Nephron (organoid): ENCODE results near the gene TSTD1.

Experiments used
- H3K27ac Mint-ChIP-seq, 3 experiments: 2 replicates each; pipeline ENCODE4 v1.8.0; 2020; ENCODE audit warnings: mixed read lengths in 3 of 3, mild to moderate bottlenecking in 2 of 3, moderate library complexity in 1 of 3
- H3K27me3 Mint-ChIP-seq: 2 replicates; pipeline ENCODE4 v1.8.0; 2021; ENCODE audit warnings: low read depth, mild to moderate bottlenecking, moderate library complexity, mixed read lengths
- H3K36me3 Mint-ChIP-seq: 2 replicates; pipeline ENCODE4 v1.8.0; 2020; ENCODE audit warnings: low read depth, mixed read lengths
- H3K4me1 Mint-ChIP-seq: 2 replicates; pipeline ENCODE4 v1.8.0; 2020; ENCODE audit warnings: mixed read lengths
- H3K4me3 Mint-ChIP-seq, 3 experiments: 2 replicates each; pipeline ENCODE4 v1.8.0; 2020; ENCODE audit warnings: mild to moderate bottlenecking in 3 of 3, mixed read lengths in 3 of 3, moderate library complexity in 2 of 3
- H3K9me3 Mint-ChIP-seq: 2 replicates; pipeline ENCODE4 v1.8.0; 2020; ENCODE audit warnings: mixed read lengths
- CTCF ChIP-seq, 3 experiments: fragments of 200-600 bp; sonication (generic); IDR thresholded peaks; one replicate each; pipeline ENCODE4 v1.5.0; 2021; ENCODE audit warnings: antibody characterized with exemption in 3 of 3; ENCODE audit not compliant: unreplicated experiment in 3 of 3

Gene TSTD1

GRCh38 chr1:161052899-161053298, 14.1 kb upstream of the TSTD1 start:
- H3K27ac Mint-ChIP-seq: no peak overlapping the region

GRCh38 chr1:161051219-161051618, 12.5 kb upstream of the TSTD1 start:
- peaks cover 23% of the 10 kb centered on the region for H3K9me3 Mint-ChIP-seq
- H3K27me3 Mint-ChIP-seq: peaks cover 23% of the 10 kb centered on the region
- peaks cover 14% of the 10 kb centered on the region for H3K36me3 Mint-ChIP-seq
- no peak overlapping the region for H3K4me3 Mint-ChIP-seq
- H3K4me1 Mint-ChIP-seq: no peaks in the 10 kb centered on the region
- H3K27ac Mint-ChIP-seq: no peak overlapping the region
- no peak for TF ChIP-seq CTCF (IDR thresholded peaks at IDR 0.05; ENCODE audit: unreplicated experiment in 3 of 3)

More at GRCh38 chr1:161052899-161053298, 14.1 kb upstream of the TSTD1 start:
- no peak for TF ChIP-seq CTCF (IDR thresholded peaks at IDR 0.05; ENCODE audit: unreplicated experiment in 3 of 3)
- Mint-ChIP-seq H3K9me3 (peaks cover 11% of the 10 kb centered on the region), H3K4me3 (no peak overlapping the region), H3K36me3 (peaks cover 9% of the 10 kb centered on the region), H3K27me3 (peaks cover 23% of the 10 kb centered on the region), H3K4me1 (no peaks in the 10 kb centered on the region)

- peaks cover 19% of the 10 kb centered on the region for H3K36me3 Mint-ChIP-seq
- peak overlapping the region; percentile 39 to 69 (median 53) for H3K27ac Mint-ChIP-seq
- peaks cover 27% of the 10 kb centered on the region for H3K27me3 Mint-ChIP-seq
- no peak for TF ChIP-seq CTCF (IDR thresholded peaks at IDR 0.05; ENCODE audit: unreplicated experiment in 3 of 3)
- H3K9me3 Mint-ChIP-seq: peaks cover 27% of the 10 kb centered on the region
- peak overlapping the region; percentile 63 to 76 (median 66) for H3K4me3 Mint-ChIP-seq
- H3K4me1 Mint-ChIP-seq: peaks cover 4% of the 10 kb centered on the region
Measured at GRCh38 chr1:161048949-161049722, 10.4 kb upstream of the TSTD1 start.

- peaks cover 22% of the 10 kb centered on the region for H3K36me3 Mint-ChIP-seq
- peak overlapping the region; percentile 46 to 75 (median 75) for H3K27ac Mint-ChIP-seq
- no peak for TF ChIP-seq CTCF (IDR thresholded peaks at IDR 0.05; ENCODE audit: unreplicated experiment in 3 of 3)
- H3K27me3 Mint-ChIP-seq: peaks cover 27% of the 10 kb centered on the region
- H3K9me3 Mint-ChIP-seq: peaks cover 27% of the 10 kb centered on the region
- H3K4me3 Mint-ChIP-seq: peak overlapping the region; percentile 63 to 76 (median 72)
- H3K4me1 Mint-ChIP-seq: peaks cover 8% of the 10 kb centered on the region
Measured at GRCh38 chr1:161047436-161048420, 9.0 kb upstream of the TSTD1 start.

- Mint-ChIP-seq H3K36me3 (peaks cover 32% of the 10 kb centered on the region), H3K4me3 (peak overlapping the region; percentile 86 to 92 (median 91)), H3K27me3 (peaks cover 19% of the 10 kb centered on the region), H3K9me3 (peaks cover 27% of the 10 kb centered on the region), H3K27ac (peak overlapping the region; percentile 99 to 100 (median 100)), H3K4me1 (peaks cover 16% of the 10 kb centered on the region)
- no peak for TF ChIP-seq CTCF (IDR thresholded peaks at IDR 0.05; ENCODE audit: unreplicated experiment in 3 of 3)
Measured at GRCh38 chr1:161046605-161047228, 8.0 kb upstream of the TSTD1 start.
